HL-60 (cell line): ENCODE measurements around the gene DTHD1.

Experiments used
- DNase-seq, 2 experiments: peaks; one replicate each; pipeline ENCODE4 v3.0.0-alpha.2; 2010 to 2020; ENCODE audit warnings: low read depth in 1 of 2, low spot score in 1 of 2
- H3K27ac ChIP-seq: fragments of 250-450 bp; sonication (Bioruptor Pico); replicated peaks from 2 replicates; pipeline ENCODE4 v1.5.1; 2020; ENCODE audit warnings: mild to moderate bottlenecking, moderate library complexity
- H3K27me3 ChIP-seq: fragments of 250-450 bp; sonication (Bioruptor Pico); 2 replicates; pipeline ENCODE4 v1.5.1; 2021; ENCODE audit warnings: mild to moderate bottlenecking, moderate library complexity; ENCODE audit not compliant: insufficient read depth, poor library complexity, severe bottlenecking
- H3K4me3 ChIP-seq: replicated peaks from 2 replicates; pipeline ENCODE4 v1.5.1; 2011; ENCODE audit warnings: mild to moderate bottlenecking, control low read depth, low read length; ENCODE audit not compliant: insufficient read depth
- GABPA ChIP-seq: IDR thresholded peaks from 2 replicates; pipeline ENCODE4 v1.6.1; 2012; ENCODE audit warnings: low read depth
- POLR2AphosphoS5 ChIP-seq: IDR thresholded peaks from 2 replicates; pipeline ENCODE4 v1.6.1; 2012; ENCODE audit warnings: low read depth
- SPI1 ChIP-seq: IDR thresholded peaks from 2 replicates; pipeline ENCODE4 v1.6.1; 2012; ENCODE audit warnings: low read depth, mild to moderate bottlenecking, borderline replicate concordance
- TF ChIP-seq, protein P1 (sequence below): IDR thresholded peaks from one replicate; pipeline ENCODE4 v1.5.1; 2011; ENCODE audit warnings: low read length, control low read depth, inconsistent platforms; ENCODE audit not compliant: insufficient read depth
- TF ChIP-seq, protein P2 (sequence below): IDR thresholded peaks from 2 replicates; pipeline ENCODE4 v1.6.1; 2012; ENCODE audit warnings: low read depth; ENCODE audit not compliant: insufficient replicate concordance

DTHD1 gene

DNA sequence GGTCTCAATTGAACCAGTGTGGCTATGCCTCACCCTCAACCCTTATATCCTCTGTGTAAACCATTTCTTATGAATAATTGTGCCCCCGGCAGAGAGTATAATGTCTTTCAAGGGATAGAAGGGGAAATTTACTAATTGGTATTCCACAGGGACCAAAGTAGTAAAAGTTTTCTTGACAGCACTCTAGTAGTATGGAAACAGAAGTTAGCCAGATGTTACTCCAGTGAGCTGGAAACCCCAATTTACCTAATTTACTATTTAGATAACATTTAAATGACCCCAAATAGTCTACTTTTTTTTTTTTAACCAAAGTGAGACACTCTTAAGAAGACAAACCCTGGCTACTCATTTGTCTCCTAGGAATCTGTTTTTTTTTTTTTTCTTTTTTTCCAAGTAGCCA, 32.3 kb downstream of the DTHD1 start:
- no peak for DNase-seq
- Histone ChIP-seq H3K4me3 (no peak overlapping the region), H3K27ac (peak overlapping the region; percentile 87), H3K27me3 (no peaks in the 10 kb centered on the region)
- TF ChIP-seq SPI1, result no peak
- TF ChIP-seq, protein P1, sequence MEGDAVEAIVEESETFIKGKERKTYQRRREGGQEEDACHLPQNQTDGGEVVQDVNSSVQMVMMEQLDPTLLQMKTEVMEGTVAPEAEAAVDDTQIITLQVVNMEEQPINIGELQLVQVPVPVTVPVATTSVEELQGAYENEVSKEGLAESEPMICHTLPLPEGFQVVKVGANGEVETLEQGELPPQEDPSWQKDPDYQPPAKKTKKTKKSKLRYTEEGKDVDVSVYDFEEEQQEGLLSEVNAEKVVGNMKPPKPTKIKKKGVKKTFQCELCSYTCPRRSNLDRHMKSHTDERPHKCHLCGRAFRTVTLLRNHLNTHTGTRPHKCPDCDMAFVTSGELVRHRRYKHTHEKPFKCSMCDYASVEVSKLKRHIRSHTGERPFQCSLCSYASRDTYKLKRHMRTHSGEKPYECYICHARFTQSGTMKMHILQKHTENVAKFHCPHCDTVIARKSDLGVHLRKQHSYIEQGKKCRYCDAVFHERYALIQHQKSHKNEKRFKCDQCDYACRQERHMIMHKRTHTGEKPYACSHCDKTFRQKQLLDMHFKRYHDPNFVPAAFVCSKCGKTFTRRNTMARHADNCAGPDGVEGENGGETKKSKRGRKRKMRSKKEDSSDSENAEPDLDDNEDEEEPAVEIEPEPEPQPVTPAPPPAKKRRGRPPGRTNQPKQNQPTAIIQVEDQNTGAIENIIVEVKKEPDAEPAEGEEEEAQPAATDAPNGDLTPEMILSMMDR, result no peak
- no peak for TF ChIP-seq POLR2AphosphoS5
- TF ChIP-seq GABPA, result no peak
- TF ChIP-seq, protein P2, sequence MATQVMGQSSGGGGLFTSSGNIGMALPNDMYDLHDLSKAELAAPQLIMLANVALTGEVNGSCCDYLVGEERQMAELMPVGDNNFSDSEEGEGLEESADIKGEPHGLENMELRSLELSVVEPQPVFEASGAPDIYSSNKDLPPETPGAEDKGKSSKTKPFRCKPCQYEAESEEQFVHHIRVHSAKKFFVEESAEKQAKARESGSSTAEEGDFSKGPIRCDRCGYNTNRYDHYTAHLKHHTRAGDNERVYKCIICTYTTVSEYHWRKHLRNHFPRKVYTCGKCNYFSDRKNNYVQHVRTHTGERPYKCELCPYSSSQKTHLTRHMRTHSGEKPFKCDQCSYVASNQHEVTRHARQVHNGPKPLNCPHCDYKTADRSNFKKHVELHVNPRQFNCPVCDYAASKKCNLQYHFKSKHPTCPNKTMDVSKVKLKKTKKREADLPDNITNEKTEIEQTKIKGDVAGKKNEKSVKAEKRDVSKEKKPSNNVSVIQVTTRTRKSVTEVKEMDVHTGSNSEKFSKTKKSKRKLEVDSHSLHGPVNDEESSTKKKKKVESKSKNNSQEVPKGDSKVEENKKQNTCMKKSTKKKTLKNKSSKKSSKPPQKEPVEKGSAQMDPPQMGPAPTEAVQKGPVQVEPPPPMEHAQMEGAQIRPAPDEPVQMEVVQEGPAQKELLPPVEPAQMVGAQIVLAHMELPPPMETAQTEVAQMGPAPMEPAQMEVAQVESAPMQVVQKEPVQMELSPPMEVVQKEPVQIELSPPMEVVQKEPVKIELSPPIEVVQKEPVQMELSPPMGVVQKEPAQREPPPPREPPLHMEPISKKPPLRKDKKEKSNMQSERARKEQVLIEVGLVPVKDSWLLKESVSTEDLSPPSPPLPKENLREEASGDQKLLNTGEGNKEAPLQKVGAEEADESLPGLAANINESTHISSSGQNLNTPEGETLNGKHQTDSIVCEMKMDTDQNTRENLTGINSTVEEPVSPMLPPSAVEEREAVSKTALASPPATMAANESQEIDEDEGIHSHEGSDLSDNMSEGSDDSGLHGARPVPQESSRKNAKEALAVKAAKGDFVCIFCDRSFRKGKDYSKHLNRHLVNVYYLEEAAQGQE, result no peak

DNA sequence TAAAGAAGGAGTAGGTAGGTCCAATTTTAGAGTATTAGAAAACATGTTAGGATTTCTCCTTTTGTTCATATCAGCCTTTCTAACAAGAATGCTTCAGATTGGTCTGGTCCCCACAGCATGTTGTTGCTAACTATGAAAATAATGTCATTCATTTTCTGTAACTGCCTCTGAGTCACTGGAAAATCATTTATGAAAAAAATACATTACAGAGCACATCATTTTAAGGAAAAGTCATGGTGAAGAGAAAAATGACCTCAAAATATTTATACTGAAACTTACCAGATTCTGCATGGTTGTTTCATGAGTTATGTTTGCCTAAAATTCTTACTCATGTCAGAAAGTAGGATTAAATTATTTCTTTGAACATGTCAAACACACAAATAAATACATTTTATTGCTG, 35.2 kb downstream of the DTHD1 start:
- Histone ChIP-seq H3K27ac (no peak overlapping the region), H3K27me3 (no peaks in the 10 kb centered on the region), H3K4me3 (no peak overlapping the region)
- TF ChIP-seq, protein P1, result no peak
- no peak for DNase-seq

DNA sequence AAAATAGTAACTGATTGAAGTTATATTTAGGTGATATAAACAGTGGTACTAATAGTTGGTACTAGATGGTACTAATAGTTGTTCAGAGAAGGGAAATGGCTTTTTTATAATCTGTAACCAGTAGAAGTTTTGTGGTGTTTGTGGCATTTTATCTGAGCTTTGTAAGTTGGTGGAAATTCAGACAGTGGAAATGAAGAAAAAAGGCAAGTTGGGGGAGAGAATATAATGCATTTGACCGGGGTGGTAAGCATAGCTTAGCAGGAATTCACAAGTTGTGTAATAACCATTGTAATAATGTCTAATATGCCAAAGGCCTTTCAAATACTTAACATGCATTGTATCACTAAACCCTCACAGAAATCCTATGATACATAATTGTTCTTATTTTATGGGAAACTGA, 36.3 kb downstream of the DTHD1 start:
- Histone ChIP-seq H3K4me3 (no peak overlapping the region), H3K27ac (no peak overlapping the region), H3K27me3 (no peaks in the 10 kb centered on the region)
- no peak for DNase-seq
- TF ChIP-seq POLR2AphosphoS5 (no peak), SPI1 (no peak)
- TF ChIP-seq, protein P1, result no peak

DNA sequence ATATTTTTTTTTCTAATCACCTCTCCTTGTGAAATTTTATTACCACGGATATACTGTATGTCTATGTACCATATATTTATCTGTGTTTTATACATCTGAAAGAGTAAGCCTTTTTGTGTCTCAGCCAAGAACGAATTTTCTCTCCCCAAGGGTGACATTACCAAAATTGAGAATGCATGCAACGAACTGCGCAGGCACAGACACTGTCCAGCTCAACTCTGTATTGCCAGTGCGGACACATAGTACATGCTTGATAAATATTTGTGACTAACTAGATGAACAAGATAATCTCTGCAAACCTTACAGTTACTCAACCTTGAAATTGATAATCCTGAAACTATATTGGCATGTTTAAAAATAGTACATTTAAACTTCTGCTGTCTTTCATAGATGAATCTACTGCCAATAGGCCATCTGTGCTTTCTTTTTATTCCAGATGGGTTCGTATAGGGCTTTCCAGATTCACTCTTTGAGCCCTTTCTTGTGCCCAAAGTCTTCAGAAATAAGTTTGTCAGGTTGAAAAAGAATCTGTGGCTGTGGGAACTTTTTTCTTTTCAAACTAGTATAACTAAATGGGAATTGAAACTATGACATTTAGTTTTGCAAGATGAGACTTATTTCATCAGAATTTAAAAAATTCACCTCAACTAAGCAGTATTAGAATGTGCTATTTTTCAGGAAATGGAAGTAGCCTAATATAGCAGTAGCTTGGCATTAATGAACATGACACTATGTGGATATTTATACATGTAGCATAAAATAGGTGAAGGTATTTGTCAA, 38.9 kb downstream of the DTHD1 start:
- TF ChIP-seq POLR2AphosphoS5, result no peak
- no peak for TF ChIP-seq GABPA
- no peak for TF ChIP-seq SPI1
- TF ChIP-seq, protein P1, result no peak
- TF ChIP-seq, protein P2, result no peak
- H3K4me3 ChIP-seq, result no peak overlapping the region
- H3K27ac ChIP-seq, result no peak overlapping the region
- DNase-seq, result no peak
- no peaks in the 10 kb centered on the region for H3K27me3 ChIP-seq
